Hepatocyte (in vitro differentiated cells): ENCODE data around the gene FAM162A.

Source experiments
- EZH2 ChIP-seq: fragments of 200-600 bp; sonication (generic); IDR thresholded peaks from 2 replicates; pipeline ENCODE4 v1.6.1; 2016; ENCODE audit warnings: antibody characterized with exemption, mild to moderate bottlenecking, borderline replicate concordance
- EZH2phosphoT487 ChIP-seq: fragments of 200-600 bp; sonication (generic); IDR thresholded peaks from one replicate; pipeline ENCODE4 v1.6.1; 2018; ENCODE audit warnings: antibody characterized with exemption, mild to moderate bottlenecking, low read depth, moderate library complexity; ENCODE audit not compliant: unreplicated experiment, severe bottlenecking
- TF ChIP-seq, protein P1 (sequence below): fragments of 200-600 bp; sonication (generic); IDR thresholded peaks from 2 replicates; pipeline ENCODE4 v1.5.1; 2016; ENCODE audit warnings: antibody characterized with exemption, mild to moderate bottlenecking; ENCODE audit not compliant: poor library complexity

DNA sequence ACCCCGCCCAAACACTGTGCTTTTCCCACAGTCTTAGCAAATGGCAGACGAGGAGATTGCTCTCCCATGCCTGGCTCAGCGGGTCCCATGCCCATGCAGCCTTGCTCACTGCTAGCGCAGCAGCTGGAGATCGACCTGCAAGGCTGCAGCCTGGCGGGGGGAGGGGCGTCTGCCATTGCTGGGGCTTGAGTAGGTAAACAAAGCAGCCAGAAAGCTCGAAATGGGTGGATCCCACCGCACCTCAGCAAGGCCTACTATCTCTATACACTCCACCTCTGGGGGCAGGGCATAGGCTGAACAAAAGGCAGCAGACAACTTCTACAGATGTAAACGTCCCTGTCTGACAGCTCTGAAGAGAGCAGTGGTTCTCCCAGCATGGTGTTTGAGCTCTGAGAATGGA, 59.1 kb downstream of the FAM162A start:
- TF ChIP-seq EZH2phosphoT487 (no peak), EZH2 (no peak)
- TF ChIP-seq, protein P1, sequence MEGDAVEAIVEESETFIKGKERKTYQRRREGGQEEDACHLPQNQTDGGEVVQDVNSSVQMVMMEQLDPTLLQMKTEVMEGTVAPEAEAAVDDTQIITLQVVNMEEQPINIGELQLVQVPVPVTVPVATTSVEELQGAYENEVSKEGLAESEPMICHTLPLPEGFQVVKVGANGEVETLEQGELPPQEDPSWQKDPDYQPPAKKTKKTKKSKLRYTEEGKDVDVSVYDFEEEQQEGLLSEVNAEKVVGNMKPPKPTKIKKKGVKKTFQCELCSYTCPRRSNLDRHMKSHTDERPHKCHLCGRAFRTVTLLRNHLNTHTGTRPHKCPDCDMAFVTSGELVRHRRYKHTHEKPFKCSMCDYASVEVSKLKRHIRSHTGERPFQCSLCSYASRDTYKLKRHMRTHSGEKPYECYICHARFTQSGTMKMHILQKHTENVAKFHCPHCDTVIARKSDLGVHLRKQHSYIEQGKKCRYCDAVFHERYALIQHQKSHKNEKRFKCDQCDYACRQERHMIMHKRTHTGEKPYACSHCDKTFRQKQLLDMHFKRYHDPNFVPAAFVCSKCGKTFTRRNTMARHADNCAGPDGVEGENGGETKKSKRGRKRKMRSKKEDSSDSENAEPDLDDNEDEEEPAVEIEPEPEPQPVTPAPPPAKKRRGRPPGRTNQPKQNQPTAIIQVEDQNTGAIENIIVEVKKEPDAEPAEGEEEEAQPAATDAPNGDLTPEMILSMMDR = no peak
